GM18526 (cell line): ENCODE data around the gene SCNN1A.

ENCODE experiments used
- POLR2A ChIP-seq: IDR thresholded peaks from 3 replicates; pipeline ENCODE4 v1.6.1; 2011; ENCODE audit not compliant: insufficient read length; ENCODE audit errors: extremely low read depth

Gene SCNN1A

GRCh38 chr12:6363330-6364043 is 11.9 kb downstream of the SCNN1A start:
- TF ChIP-seq POLR2A: peak; percentile 26

- no peak for TF ChIP-seq POLR2A
Observed at GRCh38 chr12:6363010-6363329, 12.4 kb downstream of the SCNN1A start.

- TF ChIP-seq POLR2A: no peak
Observed at GRCh38 chr12:6362403-6362802, 13.0 kb downstream of the SCNN1A start.

- TF ChIP-seq POLR2A: no peak
Observed at GRCh38 chr12:6361834-6362233, 13.5 kb downstream of the SCNN1A start.

GRCh38 chr12:6360578-6361490 is 14.5 kb downstream of the SCNN1A start:
- TF ChIP-seq POLR2A: no peak

- no peak for TF ChIP-seq POLR2A
Observed at GRCh38 chr12:6360080-6360571, 15.2 kb downstream of the SCNN1A start.

- TF ChIP-seq POLR2A: no peak
Observed at GRCh38 chr12:6358881-6359280, 16.5 kb downstream of the SCNN1A start.

GRCh38 chr12:6356374-6356820 is 19.0 kb downstream of the SCNN1A start:
- TF ChIP-seq POLR2A: no peak

- TF ChIP-seq POLR2A: no peak
Observed at GRCh38 chr12:6355491-6356373, 19.6 kb downstream of the SCNN1A start.

- TF ChIP-seq POLR2A: no peak
Observed at GRCh38 chr12:6354495-6355393, 20.6 kb downstream of the SCNN1A start.

- TF ChIP-seq POLR2A: no peak
Observed at GRCh38 chr12:6352193-6353173, 22.9 kb downstream of the SCNN1A start.

- no peak for TF ChIP-seq POLR2A
Observed at GRCh38 chr12:6351622-6352021, 23.7 kb downstream of the SCNN1A start.

- no peak for TF ChIP-seq POLR2A
Observed at GRCh38 chr12:6347367-6348338, 27.7 kb downstream of the SCNN1A start.
